HepG2 (cell line): Measurements from ENCODE around the gene ZNF500. TPM values are rescaled to one million over a fixed set of nuclear protein-coding genes. Genes with fewer than 3 reads are reported as not detected.

Experiments used
- ARNT2 ChIP-seq: sonication (generic); formaldehyde crosslinking; IDR thresholded peaks from 2 replicates; pipeline ENCODE4 v1.8.0; 2022; ENCODE audit warnings: mild to moderate bottlenecking, low read depth, missing genetic modification reagents, moderate library complexity
- FOXM1 ChIP-seq: sonication (generic); formaldehyde crosslinking; IDR thresholded peaks from 2 replicates; pipeline ENCODE4 v1.5.0; 2020; ENCODE audit warnings: missing genetic modification reagents
- FOXO4 ChIP-seq: sonication (generic); formaldehyde crosslinking; conservative IDR thresholded peaks from 2 replicates; pipeline ENCODE4 v1.8.1; 2023; ENCODE audit warnings: missing genetic modification reagents
- GATAD1 ChIP-seq: IDR thresholded peaks from 2 replicates; pipeline ENCODE4 v1.6.1; 2016; ENCODE audit warnings: missing genetic modification reagents, missing compliant biosample characterization
- GTF3A ChIP-seq: sonication (generic); formaldehyde crosslinking; conservative IDR thresholded peaks from 2 replicates; pipeline ENCODE4 v1.4.0; 2020; ENCODE audit warnings: mild to moderate bottlenecking, missing genetic modification reagents
- HDAC1 ChIP-seq: sonication (generic); formaldehyde crosslinking; IDR thresholded peaks from 2 replicates; pipeline ENCODE4 v1.5.1; 2020; ENCODE audit warnings: mild to moderate bottlenecking, missing genetic modification reagents
- KLF15 ChIP-seq: sonication (generic); formaldehyde crosslinking; IDR thresholded peaks from 2 replicates; pipeline ENCODE4 v1.8.1; 2023; ENCODE audit warnings: borderline replicate concordance, mild to moderate bottlenecking, inconsistent platforms, missing genetic modification reagents, mixed read lengths
- KLF6 ChIP-seq: IDR thresholded peaks from 2 replicates; pipeline ENCODE4 v1.8.0; 2016; ENCODE audit warnings: missing biosample characterization, missing genetic modification reagents
- NKX3-1 ChIP-seq: sonication (generic); formaldehyde crosslinking; IDR thresholded peaks from 2 replicates; pipeline ENCODE4 v1.5.0; 2020; ENCODE audit warnings: missing genetic modification reagents
- PHB2 ChIP-seq: fragments of 450-650 bp; IDR thresholded peaks from 2 replicates; pipeline ENCODE4 v1.6.1; 2018; ENCODE audit not compliant: partially characterized antibody
- ZNF142 ChIP-seq: sonication (generic); formaldehyde crosslinking; IDR thresholded peaks from 2 replicates; pipeline ENCODE4 v1.4.0; 2020; ENCODE audit warnings: missing genetic modification reagents
- ZNF317 ChIP-seq: sonication (generic); formaldehyde crosslinking; IDR thresholded peaks from 2 replicates; pipeline ENCODE4 v1.5.0; 2020; ENCODE audit warnings: mild to moderate bottlenecking, missing genetic modification reagents
- ZNF530 ChIP-seq: sonication (generic); formaldehyde crosslinking; IDR thresholded peaks from 2 replicates; pipeline ENCODE4 v1.5.0; 2020; ENCODE audit warnings: low read depth, mild to moderate bottlenecking, missing genetic modification reagents
- ZNF615 ChIP-seq: sonication (generic); formaldehyde crosslinking; IDR thresholded peaks from 2 replicates; pipeline ENCODE4 v1.5.0; 2020; ENCODE audit warnings: mild to moderate bottlenecking, missing genetic modification reagents, borderline replicate concordance
- ZNF775 ChIP-seq: sonication (generic); formaldehyde crosslinking; IDR thresholded peaks from 2 replicates; pipeline ENCODE4 v1.4.0; 2020; ENCODE audit warnings: missing genetic modification reagents, mild to moderate bottlenecking, moderate library complexity, borderline replicate concordance
- polyA plus RNA-seq, 8 experiments: library from polyadenylated mRNA; depleted of rRNA in 3 of 8; stranded (reverse) in 7 of 8; unstranded in 1 of 8; fragments of >200 nt; fragmentation: Illumina TruSeq in 4 of 8; extraction: Trizol in 4 of 8; gene quantifications; 2 replicates each; pipeline versions ENCODE4 v1.2.1 to v1.2.3, GENCODE V29; 2011 to 2016; ENCODE audit warnings: low read depth in 4 of 8, missing spikeins in 1 of 8, mixed read lengths in 1 of 8; ENCODE audit not compliant: insufficient read depth in 1 of 8
- total RNA-seq, 5 experiments: library from RNA; depleted of rRNA; stranded (reverse); fragments of >200 nt; fragmentation: Illumina TruSeq; extraction: Trizol; gene quantifications; 2 replicates each; pipeline ENCODE4 v1.2.3, GENCODE V29; 2016; ENCODE audit warnings: low read depth in 1 of 5
- TF ChIP-seq, protein P1 (sequence below): sonication (generic); formaldehyde crosslinking; IDR thresholded peaks from 2 replicates; pipeline ENCODE4 v1.5.0; 2020; ENCODE audit warnings: missing genetic modification reagents
- TF ChIP-seq, protein P2 (sequence below): IDR thresholded peaks from 2 replicates; pipeline ENCODE4 v1.6.1; 2016; ENCODE audit warnings: low read depth, control low read depth

The ZNF500 gene
- total and polyA plus RNA-seq, 2 of the 13 experiments (the other 11 are each of a cell fraction or from before 2014, with no cell fraction given): 6.1 to 12.2 TPM

- TF ChIP-seq, protein P1, sequence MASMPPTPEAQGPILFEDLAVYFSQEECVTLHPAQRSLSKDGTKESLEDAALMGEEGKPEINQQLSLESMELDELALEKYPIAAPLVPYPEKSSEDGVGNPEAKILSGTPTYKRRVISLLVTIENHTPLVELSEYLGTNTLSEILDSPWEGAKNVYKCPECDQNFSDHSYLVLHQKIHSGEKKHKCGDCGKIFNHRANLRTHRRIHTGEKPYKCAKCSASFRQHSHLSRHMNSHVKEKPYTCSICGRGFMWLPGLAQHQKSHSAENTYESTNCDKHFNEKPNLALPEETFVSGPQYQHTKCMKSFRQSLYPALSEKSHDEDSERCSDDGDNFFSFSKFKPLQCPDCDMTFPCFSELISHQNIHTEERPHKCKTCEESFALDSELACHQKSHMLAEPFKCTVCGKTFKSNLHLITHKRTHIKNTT (CRISPR knock-in tag): no peak
- TF ChIP-seq KLF15 (CRISPR knock-in tag) (no peak), PHB2 (no peak), KLF6 (CRISPR knock-in tag) (peak; percentile 14; the same call in 1 of the 2 replicates), ZNF615 (CRISPR knock-in tag) (0 out of 2 replicates have a peak, but pooled peaks have one; percentile 44), FOXM1 (CRISPR knock-in tag) (no peak), FOXO4 (CRISPR knock-in tag) (0 out of 2 replicates have a peak, but pooled peaks have one; percentile 27), ZNF530 (CRISPR knock-in tag) (no peak), ZNF775 (CRISPR knock-in tag) (no peak), ARNT2 (CRISPR knock-in tag) (no peak), GATAD1 (CRISPR knock-in tag) (peak; percentile 92), HDAC1 (CRISPR knock-in tag) (peak; percentile 81), ZNF317 (CRISPR knock-in tag) (peak; percentile 68; the same call in 1 of the 2 replicates), NKX3-1 (CRISPR knock-in tag) (no peak; the same call in 1 of the 2 replicates), ZNF142 (CRISPR knock-in tag) (peak; percentile 76), GTF3A (0 out of 2 replicates have a peak, but pooled peaks have one; percentile 3)
- TF ChIP-seq, protein P2, sequence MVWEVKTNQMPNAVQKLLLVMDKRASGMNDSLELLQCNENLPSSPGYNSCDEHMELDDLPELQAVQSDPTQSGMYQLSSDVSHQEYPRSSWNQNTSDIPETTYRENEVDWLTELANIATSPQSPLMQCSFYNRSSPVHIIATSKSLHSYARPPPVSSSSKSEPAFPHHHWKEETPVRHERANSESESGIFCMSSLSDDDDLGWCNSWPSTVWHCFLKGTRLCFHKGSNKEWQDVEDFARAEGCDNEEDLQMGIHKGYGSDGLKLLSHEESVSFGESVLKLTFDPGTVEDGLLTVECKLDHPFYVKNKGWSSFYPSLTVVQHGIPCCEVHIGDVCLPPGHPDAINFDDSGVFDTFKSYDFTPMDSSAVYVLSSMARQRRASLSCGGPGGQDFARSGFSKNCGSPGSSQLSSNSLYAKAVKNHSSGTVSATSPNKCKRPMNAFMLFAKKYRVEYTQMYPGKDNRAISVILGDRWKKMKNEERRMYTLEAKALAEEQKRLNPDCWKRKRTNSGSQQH (CRISPR knock-in tag): peak; percentile 84
Measured at GRCh38 chr16:4766875-4767628, at the start of gene ZNF500 (continued).
